Calu3 (cell line): ENCODE measurements around the gene CLCNKA. TPM values are rescaled to one million over a fixed set of nuclear protein-coding genes. Genes with fewer than 3 reads are reported as not detected.

ENCODE experiments used
- BruUV-seq: library from RNA; stranded (reverse); fragments of 400-500 nt; replicated peaks from 2 replicates; lab custom pipeline; 2021; lab: Mats Ljungman, UMichigan
- CTCF ChIA-PET: fragments of 300-600 bp; sonication (Branson Sonifier 250); formaldehyde crosslinking; loops from one replicate; lab custom pipeline; 2022; ENCODE audit warnings: antibody characterized with exemption; lab: Charles Lee
- DNase-seq: peaks from one replicate; pipeline ENCODE4 v3.0.0; 2022
- H3K27ac Mint-ChIP-seq: one replicate; pipeline ENCODE4 v1.8.0; 2022; ENCODE audit warnings: mixed read lengths; ENCODE audit not compliant: unreplicated experiment
- H3K27me3 Mint-ChIP-seq: one replicate; pipeline ENCODE4 v1.8.0; 2022; ENCODE audit warnings: mixed read lengths; ENCODE audit not compliant: unreplicated experiment
- H3K36me3 Mint-ChIP-seq: one replicate; pipeline ENCODE4 v1.8.0; 2022; ENCODE audit warnings: mild to moderate bottlenecking, moderate library complexity, mixed read lengths; ENCODE audit not compliant: insufficient read depth, unreplicated experiment
- H3K4me1 Mint-ChIP-seq: one replicate; pipeline ENCODE4 v1.8.0; 2022; ENCODE audit warnings: mild to moderate bottlenecking, low read depth, mixed read lengths; ENCODE audit not compliant: unreplicated experiment
- H3K4me3 Mint-ChIP-seq: one replicate; pipeline ENCODE4 v1.8.0; 2022; ENCODE audit warnings: mild to moderate bottlenecking, low read depth, moderate library complexity, mixed read lengths; ENCODE audit not compliant: unreplicated experiment
- H3K9me3 Mint-ChIP-seq: one replicate; pipeline ENCODE4 v1.8.0; 2022; ENCODE audit warnings: low read depth, mixed read lengths; ENCODE audit not compliant: unreplicated experiment
- intact Hi-C: fragments of 100-400 bp; cut with micrococcal nuclease; formaldehyde crosslinking; loops from one replicate; pipeline ENCODE4 v1.10.0; 2022; ENCODE audit not compliant: unreplicated experiment
- total RNA-seq: library from RNA; stranded (reverse); gene quantifications from 2 replicates; pipeline ENCODE4 v1.2.3, GENCODE V29; 2022
- TF ChIP-seq, protein P1 (sequence below): fragments of 200-600 bp; IDR thresholded peaks from one replicate; pipeline ENCODE4 v1.8.0; 2022; ENCODE audit warnings: antibody characterized with exemption; ENCODE audit not compliant: unreplicated experiment

CLCNKA gene
- total RNA-seq, 1 experiment from 2014 or later: not detected

GRCh38 chr1:16076865-16077238 lies 55.0 kb downstream of the CLCNKA start:
- H3K4me3 Mint-ChIP-seq: no peak overlapping the region
- H3K4me1 Mint-ChIP-seq: peaks cover 25% of the 10 kb centered on the region
- no peaks in the 10 kb centered on the region for H3K36me3 Mint-ChIP-seq
- DNase-seq: peak; percentile 23
- CTCF ChIA-PET: no interaction called here
- H3K27me3 Mint-ChIP-seq: no peaks in the 10 kb centered on the region
- no peak overlapping the region for H3K27ac Mint-ChIP-seq
- no TSS peak for BruUV-seq
- H3K9me3 Mint-ChIP-seq: no peaks in the 10 kb centered on the region
- TF ChIP-seq, protein P1, sequence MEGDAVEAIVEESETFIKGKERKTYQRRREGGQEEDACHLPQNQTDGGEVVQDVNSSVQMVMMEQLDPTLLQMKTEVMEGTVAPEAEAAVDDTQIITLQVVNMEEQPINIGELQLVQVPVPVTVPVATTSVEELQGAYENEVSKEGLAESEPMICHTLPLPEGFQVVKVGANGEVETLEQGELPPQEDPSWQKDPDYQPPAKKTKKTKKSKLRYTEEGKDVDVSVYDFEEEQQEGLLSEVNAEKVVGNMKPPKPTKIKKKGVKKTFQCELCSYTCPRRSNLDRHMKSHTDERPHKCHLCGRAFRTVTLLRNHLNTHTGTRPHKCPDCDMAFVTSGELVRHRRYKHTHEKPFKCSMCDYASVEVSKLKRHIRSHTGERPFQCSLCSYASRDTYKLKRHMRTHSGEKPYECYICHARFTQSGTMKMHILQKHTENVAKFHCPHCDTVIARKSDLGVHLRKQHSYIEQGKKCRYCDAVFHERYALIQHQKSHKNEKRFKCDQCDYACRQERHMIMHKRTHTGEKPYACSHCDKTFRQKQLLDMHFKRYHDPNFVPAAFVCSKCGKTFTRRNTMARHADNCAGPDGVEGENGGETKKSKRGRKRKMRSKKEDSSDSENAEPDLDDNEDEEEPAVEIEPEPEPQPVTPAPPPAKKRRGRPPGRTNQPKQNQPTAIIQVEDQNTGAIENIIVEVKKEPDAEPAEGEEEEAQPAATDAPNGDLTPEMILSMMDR: no peak
- intact Hi-C loops: loop anchor here (5.0 kb wide), 1 partner anchor 290 kb away; the partner anchor contains the start of gene SZRD1

- no peak for DNase-seq
- no peaks in the 10 kb centered on the region for H3K9me3 Mint-ChIP-seq
- no peak overlapping the region for H3K27ac Mint-ChIP-seq
- no peak overlapping the region for H3K4me3 Mint-ChIP-seq
- H3K4me1 Mint-ChIP-seq: peaks cover 27% of the 10 kb centered on the region
- TF ChIP-seq, protein P1: no peak
- BruUV-seq: no TSS peak
- no peaks in the 10 kb centered on the region for H3K36me3 Mint-ChIP-seq
- H3K27me3 Mint-ChIP-seq: no peaks in the 10 kb centered on the region
- intact Hi-C loops: loop anchor here (2.0 to 5.0 kb wide), 2 partner anchors 167 to 290 kb away; partner anchors contain the start of gene SZRD1
- CTCF ChIA-PET: interaction anchor here (1.9 kb wide), 1 partner anchor 101 kb away, joined by 4 read pairs; no protein-coding TSS in a partner anchor
Observed at GRCh38 chr1:16077406-16078245, 55.8 kb downstream of the CLCNKA start.

DNA sequence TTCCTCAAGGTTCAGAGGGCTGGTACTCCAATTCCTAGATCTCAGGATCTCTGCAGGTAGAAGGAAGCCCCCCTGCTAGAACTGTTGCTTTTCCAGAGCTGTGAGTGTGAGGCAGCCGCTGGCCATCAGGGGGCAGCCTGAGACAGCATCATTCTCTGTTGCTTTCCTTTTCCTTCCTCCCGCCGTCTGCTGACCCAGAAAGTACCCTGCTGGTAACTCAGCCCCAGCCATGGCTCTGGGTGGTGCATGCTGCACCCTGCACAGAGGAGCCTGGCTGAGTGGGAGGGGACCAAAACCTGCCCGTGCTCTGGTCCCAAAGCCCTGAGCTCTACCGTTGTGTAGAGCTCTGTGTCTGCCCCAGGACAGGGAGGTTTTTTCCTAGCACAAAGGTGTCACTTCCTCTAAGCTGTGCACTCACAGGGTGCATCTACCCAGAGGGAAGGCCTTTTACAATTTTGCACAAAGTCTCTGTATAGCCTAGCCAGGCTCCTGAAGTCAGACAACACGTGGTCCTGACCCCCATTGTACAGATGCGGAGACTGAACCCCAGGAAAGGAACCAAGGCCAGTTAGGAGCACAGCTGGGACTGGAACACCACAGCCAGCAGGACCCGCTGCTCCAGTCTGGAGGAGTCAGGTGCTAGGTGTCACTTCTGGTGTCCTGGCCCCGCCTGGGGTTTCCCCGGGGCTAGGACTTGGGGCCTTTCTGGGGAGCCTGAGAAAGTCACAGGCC lies 57.3 kb downstream of the CLCNKA start:
- Mint-ChIP-seq H3K36me3 (no peaks in the 10 kb centered on the region), H3K27me3 (no peaks in the 10 kb centered on the region), H3K9me3 (no peaks in the 10 kb centered on the region), H3K4me1 (peaks cover 30% of the 10 kb centered on the region), H3K27ac (no peak overlapping the region), H3K4me3 (no peak overlapping the region)
- intact Hi-C loops: loop anchor here (2.0 to 5.0 kb wide), 2 partner anchors 166 to 288 kb away; partner anchors contain the start of gene SZRD1
- TF ChIP-seq, protein P1: peak; percentile 73
- no TSS peak for BruUV-seq
- peak; percentile 80 for DNase-seq
- CTCF ChIA-PET: interaction anchor here (0.9 to 2.0 kb wide), 9 partner anchors 76 to 284 kb away, joined by 3 to 19 read pairs (median 7); no protein-coding TSS in a partner anchor

GRCh38 chr1:16080422-16081150 lies 58.8 kb downstream of the CLCNKA start:
- H3K9me3 Mint-ChIP-seq: no peaks in the 10 kb centered on the region
- TF ChIP-seq, protein P1: no peak
- H3K4me1 Mint-ChIP-seq: peaks cover 26% of the 10 kb centered on the region
- no peak for DNase-seq
- H3K36me3 Mint-ChIP-seq: no peaks in the 10 kb centered on the region
- H3K27me3 Mint-ChIP-seq: no peaks in the 10 kb centered on the region
- H3K27ac Mint-ChIP-seq: no peak overlapping the region
- CTCF ChIA-PET: interaction anchor here (0.6 to 2.0 kb wide), 2 partner anchors 109 to 156 kb away, joined by 3 to 18 read pairs; partner anchors contain the start of gene CPLANE2
- BruUV-seq: no TSS peak
- intact Hi-C loops: no loop called here
- no peak overlapping the region for H3K4me3 Mint-ChIP-seq
